ENCODE data around the gene ITPR1.

Gene ITPR1

DNA sequence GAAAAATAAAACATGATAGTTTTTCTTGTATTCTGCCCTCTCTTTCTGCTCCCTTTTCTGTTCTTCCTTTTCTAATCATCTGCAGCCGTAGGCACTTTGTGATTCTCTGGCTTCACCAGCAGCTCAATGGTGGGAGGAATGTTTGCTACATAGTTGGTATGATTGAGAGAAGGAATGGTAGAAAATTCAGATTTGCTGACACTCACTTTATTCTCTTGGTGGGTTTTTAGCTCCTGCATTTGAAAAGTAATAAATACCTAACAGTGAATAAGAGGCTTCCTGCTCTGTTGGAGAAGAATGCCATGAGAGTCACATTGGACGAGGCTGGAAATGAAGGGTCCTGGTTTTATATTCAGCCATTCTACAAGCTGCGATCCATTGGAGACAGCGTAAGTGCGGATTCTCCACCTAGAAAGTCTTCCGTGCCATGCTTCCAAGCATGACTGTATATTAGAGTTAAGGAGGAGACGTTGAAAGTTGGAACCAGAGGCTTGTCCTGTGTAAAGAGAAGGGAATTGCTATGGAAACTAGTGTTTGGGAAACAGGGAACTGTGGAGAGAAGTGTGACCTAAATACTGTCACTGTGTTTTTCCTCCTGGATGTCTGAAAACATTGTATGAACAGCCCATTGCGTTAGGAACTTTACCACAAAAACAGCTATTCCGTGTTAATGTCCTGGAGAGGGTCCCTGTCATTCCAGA lies 148.9 kb downstream of the ITPR1 start:
- no peak for DNase-seq (ENCODE audit: low read depth in 2 of 2)

DNA sequence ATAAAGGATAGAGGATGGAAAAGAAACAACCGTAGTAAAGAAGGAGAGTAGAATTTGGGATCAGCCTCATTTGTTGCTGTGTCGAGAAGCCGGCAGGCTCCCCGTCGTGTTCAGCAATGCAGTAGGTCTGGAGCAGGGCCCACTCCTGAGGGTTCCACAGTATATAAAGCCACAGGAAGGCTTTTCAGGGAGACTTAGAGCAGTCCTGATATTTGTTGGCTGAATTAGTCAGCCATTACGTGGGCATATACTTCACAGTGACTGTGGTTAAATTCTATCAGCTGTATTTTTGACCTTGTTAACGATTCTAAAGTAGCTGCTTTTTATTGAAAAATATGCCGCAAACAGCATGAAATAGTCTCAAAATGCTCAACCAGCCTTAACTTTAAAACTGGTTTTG lies 149.5 kb downstream of the ITPR1 start:
- no peak for DNase-seq (ENCODE audit: low read depth in 2 of 2)

DNA sequence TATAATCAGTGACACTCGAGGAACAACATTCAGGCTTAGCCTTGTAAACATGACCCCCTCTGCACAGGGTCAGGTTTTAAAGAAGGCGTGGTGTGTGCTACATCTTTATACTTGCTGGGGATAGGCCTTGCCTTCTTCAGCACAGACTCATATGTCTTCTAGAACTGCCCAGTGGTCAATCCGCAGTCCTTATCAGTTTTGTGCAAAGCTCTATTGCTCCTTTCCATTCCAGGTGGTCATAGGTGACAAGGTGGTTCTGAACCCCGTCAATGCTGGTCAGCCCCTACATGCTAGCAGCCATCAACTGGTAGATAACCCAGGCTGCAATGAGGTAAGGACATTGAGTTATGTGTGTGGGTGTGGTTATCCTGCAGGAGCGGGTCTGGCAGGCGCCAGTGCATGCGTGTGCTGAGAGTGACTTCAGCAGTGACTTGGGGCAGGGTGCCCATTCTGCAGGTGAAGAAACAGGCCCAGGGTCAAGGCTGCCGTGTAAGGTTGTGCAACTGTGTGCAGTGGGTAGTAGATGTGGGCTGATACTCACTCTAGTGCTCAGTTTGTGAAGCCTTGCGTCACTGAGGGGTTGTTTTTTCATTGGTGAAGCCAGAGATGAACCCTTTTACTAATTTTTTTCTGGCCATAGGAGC lies 150.9 kb downstream of the ITPR1 start:
- DNase-seq (ENCODE audit: low read depth in 2 of 2), result no peak

DNA sequence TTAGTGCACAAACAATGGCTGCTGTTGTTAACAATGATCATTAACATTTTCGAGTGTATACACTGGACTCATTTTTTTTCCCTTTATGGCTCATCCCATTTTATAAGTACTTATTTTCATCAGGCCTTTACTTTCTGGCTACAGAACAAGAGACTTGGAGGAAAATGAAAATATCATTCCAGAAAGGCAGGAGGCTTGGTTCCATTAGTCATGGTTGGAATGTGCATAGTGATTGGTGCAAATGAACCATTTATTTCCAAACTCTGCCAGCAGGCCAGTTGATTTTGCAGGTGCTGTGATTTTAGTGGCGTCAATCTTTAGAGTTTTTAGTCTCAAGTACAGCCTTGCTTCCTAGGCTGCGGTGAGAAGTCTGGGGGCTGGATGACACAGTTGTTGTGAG lies 151.8 kb downstream of the ITPR1 start:
- no peak for DNase-seq (ENCODE audit: low read depth in 2 of 2)

DNA sequence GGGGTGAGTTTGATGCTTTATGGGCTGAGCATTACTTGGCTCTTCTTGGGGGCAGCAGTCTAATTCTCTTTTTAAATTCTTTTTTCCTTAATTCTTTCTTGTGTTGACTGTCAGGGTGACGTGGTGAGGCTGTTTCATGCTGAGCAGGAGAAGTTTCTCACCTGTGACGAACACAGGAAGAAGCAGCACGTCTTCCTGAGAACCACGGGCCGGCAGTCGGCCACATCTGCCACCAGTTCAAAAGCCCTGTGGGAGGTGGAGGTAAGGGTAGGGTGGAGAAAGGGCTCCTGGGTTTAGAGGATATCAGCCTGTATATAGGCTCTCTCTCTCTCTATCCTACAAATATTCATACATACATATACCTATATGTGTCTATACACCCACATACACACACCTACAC lies 152.3 kb downstream of the ITPR1 start:
- no peak for DNase-seq (ENCODE audit: low read depth in 2 of 2)

DNA sequence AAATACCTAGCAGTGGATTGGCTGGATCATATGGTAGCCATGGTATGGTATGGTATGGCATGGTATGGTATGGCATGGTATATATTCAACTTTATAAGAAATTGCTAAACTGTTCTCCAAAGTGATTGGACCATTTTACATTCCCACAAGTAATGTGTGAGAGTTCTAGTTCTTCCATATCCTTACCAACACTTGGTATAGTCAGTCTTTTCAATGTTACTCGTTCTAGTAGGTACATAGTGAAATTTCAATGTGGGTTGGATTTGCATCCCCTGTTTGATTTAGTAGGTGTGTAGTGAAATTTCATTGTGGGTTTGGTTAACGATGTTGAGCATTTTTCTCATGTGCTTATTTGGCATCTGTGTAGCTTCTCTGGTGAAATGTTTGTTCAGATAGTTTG lies 154.3 kb downstream of the ITPR1 start:
- no peak for DNase-seq (ENCODE audit: low read depth in 2 of 2)

DNA sequence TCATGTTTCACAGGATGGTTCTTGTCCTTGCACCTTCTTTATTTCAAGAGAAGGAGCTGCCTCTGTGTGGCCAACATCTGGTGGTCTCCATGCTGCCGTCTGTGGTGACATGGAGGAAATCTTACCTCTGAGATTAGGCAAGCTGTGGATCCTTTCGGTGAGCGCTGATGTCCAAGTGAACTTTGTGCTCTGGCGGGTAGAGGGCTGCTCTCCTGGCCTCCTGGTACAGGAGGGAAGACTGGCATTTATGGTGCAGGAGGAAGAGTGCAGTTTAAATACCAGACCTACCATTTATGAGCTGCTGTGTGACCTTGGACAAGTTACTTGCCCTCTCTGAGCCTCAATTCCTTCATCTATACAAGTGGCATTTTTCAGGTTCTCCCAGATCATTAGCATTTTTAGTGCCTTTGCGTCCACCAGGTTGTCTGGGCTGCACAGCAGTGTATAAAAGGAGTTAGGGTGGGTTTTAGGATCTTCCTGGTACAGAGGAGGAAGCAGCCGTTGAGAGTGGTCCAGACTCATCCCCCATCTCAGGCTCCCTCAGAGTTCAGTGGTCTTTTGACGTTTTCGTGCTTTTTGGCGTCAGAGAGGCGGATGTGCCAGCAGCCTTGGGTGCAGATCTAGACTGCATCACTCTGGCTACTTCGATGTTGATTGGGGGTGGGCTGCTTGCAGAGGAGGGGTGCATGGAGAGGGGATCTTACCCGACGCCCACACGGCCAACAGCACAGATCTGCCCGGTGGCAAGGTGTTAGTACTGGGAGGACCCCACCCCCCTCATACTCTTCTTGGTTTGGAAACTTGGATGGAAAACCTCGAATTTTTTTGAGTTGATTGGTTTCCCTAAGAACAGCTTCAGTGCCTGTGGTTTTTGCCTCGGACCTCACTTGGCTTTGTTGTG lies 162.2 kb downstream of the ITPR1 start:
- DNase-seq (ENCODE audit: low read depth in 2 of 2), result no peak

DNA sequence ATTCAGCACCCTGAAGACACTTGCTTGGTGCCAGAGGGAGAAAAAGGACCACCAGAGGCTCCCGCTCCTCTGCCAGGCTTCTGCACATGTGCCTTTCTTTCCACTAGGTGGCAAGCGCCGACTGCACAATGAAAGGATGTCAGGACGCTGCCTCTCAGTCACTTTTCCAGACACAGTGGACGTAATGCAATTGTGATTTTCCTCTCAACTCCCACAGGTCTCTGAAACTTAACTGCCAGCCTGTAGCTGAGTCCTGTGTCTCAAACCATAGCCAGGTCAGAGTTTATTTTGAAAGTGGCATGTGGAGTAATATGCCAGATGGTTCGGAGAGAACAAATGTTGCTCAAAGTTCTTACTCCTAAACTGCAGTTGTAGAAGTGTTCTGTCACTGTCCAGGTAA lies 162.9 kb downstream of the ITPR1 start:
- DNase-seq (ENCODE audit: low read depth in 2 of 2), result no peak

DNA sequence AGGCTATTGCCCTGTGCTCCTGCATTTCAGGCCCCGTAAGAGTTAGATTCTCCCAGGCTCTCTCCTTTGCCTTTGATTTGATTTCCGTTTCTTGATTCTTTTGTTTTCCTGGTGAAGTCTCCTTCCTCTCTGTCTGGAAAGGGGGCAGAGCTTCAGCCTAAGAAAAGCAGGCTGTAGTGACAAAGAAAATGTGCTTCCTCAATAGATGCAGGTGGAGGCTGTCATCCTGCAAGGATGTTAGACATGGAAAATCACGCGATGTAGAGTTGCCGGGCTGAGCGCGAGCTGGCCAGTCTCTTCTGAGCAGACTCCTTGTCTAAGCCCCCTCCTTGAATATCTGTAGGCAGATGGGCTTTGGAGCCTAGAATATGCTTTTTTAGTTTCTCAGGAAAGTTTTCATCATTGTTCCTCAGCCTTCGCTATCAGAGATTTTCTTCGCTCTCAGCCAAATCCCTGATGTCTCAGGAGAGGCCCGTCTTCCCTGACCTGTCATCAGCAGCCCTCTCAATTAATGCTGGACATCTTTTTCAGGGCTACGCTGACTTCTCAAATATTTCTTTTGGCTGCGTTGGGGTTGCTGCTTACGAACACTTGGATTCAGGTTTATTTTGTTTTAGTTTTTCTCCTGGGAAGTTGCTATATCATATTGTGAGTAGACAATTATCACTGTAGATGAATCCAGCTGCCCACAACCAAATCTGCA lies 163.6 kb downstream of the ITPR1 start:
- DNase-seq (ENCODE audit: low read depth in 2 of 2), result no peak

DNA sequence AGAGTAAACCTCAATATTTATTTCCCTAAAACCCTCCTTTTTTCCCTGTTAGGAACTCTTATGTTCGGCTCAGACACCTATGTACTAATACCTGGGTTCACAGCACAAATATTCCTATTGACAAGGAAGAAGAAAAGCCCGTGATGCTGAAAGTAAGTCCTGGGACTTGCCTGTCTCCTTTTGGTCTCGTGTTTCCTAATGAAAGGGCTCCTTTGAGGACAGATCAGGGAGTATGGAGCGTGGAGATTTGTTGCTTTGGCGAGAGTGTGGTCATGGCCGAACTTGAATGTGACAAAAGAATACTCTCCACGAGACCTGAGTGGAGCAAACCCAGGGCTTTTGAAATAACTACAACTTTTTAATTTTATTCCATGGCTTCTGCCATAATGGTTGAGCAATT lies 167.8 kb downstream of the ITPR1 start:
- no peak for DNase-seq (ENCODE audit: low read depth in 2 of 2)

DNA sequence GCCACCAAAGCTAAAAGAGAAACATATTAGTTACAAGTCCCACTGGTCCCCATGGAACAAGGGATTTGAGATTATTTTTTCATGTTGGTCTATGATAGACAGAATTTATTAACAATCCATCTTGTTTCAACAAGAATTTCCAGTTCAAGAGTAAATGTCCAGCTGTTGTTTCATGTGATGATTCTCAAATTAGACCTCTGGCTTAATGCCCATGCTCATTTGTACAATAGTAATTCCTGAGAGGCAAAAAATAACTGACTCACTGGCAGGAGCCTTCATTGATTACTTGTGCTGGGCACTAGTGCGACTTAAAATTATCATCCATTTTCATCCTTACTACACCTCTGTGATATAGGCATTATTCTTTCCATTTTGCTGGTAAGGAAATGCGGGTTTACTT lies 171.3 kb downstream of the ITPR1 start:
- DNase-seq (ENCODE audit: low read depth in 2 of 2), result no peak

DNA sequence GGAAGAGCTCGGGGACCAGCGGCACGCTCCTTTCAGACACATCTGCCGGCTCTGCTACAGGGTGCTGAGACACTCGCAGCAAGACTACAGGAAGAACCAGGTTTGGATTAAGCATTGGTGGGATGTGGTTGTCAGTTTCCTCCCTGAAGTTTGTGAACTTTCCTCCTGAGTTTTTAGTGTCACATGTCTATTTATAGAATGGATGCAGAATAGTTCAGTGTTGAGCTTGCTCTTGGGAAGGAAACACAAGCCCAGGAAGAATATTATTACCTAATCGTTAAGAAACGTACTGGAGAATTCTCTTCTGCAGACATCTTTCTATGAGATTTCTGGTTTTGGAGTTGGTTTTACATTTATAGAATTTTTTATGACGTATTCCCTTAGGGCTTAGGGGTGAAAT lies 172.0 kb downstream of the ITPR1 start:
- no peak for DNase-seq (ENCODE audit: low read depth in 2 of 2)

DNA sequence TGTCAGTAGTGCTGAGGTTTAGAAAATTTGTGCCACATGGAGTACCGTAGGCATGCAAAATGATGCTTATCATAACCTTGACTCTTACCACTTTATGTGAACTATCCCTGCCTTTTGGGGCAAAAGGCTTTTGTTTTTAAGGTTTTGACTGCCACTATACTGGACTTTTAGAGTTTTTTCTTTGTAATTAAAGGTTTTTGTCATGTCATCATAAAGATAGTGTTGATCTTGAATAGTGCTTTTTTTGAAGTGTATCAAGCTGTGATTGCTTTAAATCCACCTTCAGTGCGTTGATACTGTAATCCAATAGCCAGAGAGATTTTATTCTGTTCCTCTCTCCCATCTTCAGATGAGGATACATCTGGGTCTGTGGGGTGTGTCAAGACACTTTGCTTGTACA lies 172.9 kb downstream of the ITPR1 start:
- no peak for DNase-seq (ENCODE audit: low read depth in 2 of 2)

DNA sequence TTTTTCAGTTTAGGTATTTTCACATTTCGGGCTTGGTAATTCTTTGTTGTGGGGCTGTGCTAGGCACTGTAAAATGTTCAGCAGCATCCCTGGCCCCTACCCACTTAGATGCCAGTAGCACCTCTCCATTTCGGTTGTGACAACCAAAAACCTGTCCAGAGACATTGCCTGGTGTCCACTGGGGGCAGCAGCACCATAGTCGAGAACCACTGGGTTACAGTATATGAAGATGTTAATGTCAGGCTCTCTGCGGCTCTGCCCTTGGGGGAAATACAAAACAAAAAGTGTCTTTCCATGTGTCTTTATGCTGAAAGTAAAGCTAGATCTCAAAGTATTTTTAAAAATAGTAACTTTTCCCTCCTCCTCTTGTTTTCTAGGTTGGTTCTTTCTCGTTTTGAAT lies 177.2 kb downstream of the ITPR1 start:
- DNase-seq (ENCODE audit: low read depth in 2 of 2), result no peak

DNA sequence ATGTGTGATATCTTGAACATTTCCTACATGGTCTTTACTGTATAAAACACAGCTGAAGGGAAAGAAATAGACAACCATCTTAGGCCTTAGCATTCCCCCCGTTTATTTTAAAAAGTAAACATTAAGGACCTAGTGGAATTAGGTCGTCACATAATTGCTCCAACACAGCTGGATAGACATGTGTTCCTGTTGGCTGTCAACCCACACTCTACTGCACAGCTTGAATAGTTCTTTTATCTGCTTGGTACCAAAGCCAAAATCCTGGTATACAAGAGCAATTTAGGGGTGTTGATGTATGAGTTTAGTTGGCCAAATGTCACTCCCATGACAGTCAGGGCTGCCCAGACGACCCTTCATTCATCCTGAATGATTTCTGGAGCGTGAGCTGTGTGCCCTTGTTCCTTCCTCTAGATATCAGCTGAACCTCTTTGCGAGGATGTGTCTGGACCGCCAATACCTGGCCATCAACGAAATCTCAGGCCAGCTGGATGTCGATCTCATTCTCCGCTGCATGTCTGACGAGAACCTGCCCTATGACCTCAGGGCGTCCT lies 179.7 kb downstream of the ITPR1 start:
- DNase-seq (ENCODE audit: low read depth in 2 of 2), result no peak

DNA sequence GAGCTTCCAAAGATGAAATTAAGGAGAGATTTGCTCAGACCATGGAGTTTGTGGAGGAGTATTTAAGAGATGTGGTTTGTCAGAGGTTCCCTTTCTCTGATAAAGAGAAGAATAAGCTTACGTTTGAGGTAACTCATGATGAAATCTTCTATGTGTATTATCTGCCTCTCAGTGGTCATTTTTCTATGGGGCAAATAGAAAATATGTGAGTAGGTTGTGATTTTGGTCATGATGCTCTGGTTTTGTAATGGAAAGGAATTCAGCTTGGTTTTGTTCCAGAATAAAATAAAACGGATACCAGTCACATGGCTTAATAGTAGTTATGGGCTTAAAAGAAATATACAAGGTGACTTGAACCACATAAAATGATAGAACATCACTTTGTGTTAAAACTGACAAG lies 181.1 kb downstream of the ITPR1 start:
- no peak for DNase-seq (ENCODE audit: low read depth in 2 of 2)

DNA sequence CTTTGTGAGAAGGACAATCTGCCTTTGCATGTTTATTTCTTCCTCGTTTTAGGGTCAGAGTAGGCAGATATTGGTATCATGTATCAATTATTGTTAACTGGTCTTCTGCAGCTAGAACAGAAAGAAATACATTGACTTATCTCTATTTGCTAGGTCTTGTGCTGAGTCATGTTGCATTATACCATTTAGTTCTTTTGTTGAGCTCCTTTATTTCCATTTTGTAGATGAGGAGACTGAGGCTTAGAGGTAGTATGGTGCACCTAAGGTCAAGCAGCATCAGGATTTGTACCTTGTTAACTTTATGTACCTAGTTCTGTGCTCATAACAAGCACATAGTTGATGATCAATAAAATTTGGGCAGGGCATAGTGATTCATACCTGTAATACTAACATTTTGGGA lies 182.6 kb downstream of the ITPR1 start:
- DNase-seq (ENCODE audit: low read depth in 2 of 2), result no peak

DNA sequence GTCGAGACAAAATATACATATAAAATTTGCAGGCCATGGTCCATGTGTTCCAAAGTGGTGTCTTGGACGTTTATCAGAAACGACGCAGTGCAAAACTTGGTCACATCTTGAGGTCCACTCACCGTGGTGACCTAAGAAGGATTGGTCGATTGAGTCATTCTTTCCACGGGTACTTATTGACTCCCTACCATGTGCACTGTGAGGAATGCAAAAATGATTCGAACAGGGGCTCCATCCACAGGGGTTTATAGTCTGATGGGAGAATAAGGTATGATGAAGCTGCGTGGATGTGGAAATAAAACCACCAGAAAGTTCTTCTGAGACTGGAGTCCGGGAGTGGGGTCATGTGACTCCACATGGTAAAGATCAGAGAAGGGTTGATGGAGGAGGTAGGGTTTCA lies 185.2 kb downstream of the ITPR1 start:
- DNase-seq (ENCODE audit: low read depth in 2 of 2), result no peak

DNA sequence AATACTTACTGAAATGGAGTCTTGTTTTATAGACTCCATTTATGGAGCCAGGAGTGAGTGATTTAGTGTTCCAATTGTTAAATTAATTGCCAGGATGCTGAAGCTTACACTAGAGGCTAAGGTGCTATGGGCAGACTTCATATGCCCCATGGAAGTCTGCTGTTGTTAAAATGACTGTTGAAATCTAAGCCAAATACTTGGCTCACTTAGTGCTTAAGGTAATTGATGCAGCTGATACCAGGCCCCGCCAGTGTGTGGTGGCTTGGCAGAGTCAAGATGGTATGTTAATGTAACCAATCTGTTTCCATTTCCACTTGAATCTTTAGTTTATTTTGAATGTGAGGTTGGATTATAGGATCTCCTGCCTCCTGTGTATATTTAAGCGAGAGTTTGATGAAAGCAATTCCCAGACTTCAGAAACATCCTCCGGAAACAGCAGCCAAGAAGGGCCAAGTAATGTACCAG lies 187.1 kb downstream of the ITPR1 start:
- DNase-seq (ENCODE audit: low read depth in 2 of 2), result no peak

DNA sequence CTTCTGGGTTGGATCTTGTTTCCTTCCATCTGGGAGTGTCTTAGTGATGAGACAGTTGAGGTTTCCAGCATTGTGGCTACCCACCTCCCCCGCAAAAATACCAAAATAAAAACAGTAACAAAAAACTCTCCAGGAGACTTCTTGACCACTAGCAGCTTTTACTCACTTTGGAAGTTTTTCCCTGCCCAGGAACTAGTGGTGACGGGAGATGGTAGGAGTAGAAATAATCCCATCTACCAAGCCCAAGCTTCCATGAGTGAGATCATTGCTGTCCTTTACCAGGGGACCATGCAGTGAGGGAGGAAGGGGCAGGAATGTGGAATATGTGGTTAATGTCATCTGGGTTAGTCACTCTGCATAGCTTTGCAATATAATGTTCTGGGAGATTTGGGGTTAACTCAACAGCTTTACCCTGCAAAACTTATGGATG lies 187.7 kb downstream of the ITPR1 start:
- DNase-seq (ENCODE audit: low read depth in 2 of 2), result no peak

DNA sequence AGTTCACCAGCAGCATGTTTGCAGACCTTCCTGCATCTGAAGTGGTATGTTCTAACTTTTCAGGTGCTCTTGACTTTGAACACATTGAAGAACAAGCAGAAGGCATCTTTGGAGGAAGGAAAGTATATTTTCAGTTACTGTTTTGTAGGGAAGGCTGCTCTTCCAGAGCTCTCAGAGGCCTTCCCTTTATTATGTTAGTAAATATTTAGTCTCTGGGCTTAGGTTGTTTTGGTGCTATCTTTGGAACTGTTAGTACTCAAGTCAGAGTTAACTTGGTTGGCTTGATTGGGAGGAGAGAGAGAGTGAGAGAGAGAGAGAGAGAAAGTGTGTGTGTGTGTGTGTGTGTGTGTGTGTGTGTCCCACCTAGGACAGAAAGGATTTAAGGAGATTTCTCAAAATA lies 188.2 kb downstream of the ITPR1 start:
- no peak for DNase-seq (ENCODE audit: low read depth in 2 of 2)

DNA sequence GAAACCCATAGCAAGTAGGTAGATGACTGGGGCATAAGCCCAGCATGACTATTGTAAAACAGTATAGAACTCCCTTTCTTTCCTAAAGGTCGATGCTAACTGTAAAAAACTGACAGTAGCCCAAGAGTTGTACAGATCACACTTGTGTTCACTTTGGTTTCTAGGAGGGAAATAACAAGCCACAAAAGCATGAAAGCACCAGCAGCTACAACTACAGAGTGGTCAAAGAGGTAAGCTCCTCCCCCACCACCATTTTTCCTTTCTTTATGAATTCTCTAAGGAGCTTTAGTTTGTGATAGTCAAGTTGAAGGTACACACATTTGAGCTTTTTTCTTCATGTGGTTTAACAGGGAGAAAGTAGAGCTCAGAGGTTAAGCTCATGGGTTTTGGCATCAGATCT lies 191.0 kb downstream of the ITPR1 start:
- DNase-seq (ENCODE audit: low read depth in 2 of 2), result no peak

Measured in activated CD8-positive, alpha-beta memory T cell treated with anti-CD3 and anti-CD28 coated beads for 4 hours (primary cell).